BJ (cell line): ENCODE measurements around the gene UNC45B. TPM values are rescaled to one million over a fixed set of nuclear protein-coding genes. Genes with fewer than 3 reads are reported as not detected.

Experiments
- CTCF ChIA-PET: fragments of 350-600 bp; formaldehyde crosslinking; extraction: SDS; loops from one replicate; lab custom pipeline; 2021; ENCODE audit warnings: antibody characterized with exemption, inconsistent platforms; lab: Yijun Ruan, JAX
- POLR2A ChIA-PET: fragments of 300-600 bp; sonication (Branson Sonifier 250); formaldehyde crosslinking; extraction: SDS; loops from one replicate; lab custom pipeline; 2021; ENCODE audit warnings: antibody characterized with exemption; lab: Charles Lee
- DNase-seq: peaks from one replicate; pipeline ENCODE4 v3.0.0-alpha.2; 2011; ENCODE audit warnings: low read depth
- H3K27me3 ChIP-seq: 2 replicates; pipeline ENCODE4 v1.6.0; 2011; ENCODE audit warnings: low read length; ENCODE audit not compliant: control insufficient read depth, insufficient read depth
- H3K36me3 ChIP-seq: 2 replicates; pipeline ENCODE4 v1.5.1; 2011; ENCODE audit warnings: low read length; ENCODE audit not compliant: control insufficient read depth, insufficient read depth
- H3K4me3 ChIP-seq: 2 replicates; pipeline ENCODE4 v1.5.1; 2011; ENCODE audit warnings: low read depth, mild to moderate bottlenecking, control low read depth, low read length
- polyA plus RNA-seq: library from polyadenylated mRNA; depleted of rRNA; stranded (reverse); fragments of >200 nt; gene quantifications from 2 replicates; pipeline ENCODE4 v1.2.3, GENCODE V29; 2011
- TF ChIP-seq, protein P1 (sequence below): IDR thresholded peaks from 2 replicates; pipeline ENCODE4 v1.5.1; 2011; ENCODE audit warnings: low read depth, mild to moderate bottlenecking, control low read depth, inconsistent platforms, low read length, moderate library complexity; ENCODE audit not compliant: insufficient read depth

Gene UNC45B
- polyA plus RNA-seq, 1 experiment: not detected

DNA sequence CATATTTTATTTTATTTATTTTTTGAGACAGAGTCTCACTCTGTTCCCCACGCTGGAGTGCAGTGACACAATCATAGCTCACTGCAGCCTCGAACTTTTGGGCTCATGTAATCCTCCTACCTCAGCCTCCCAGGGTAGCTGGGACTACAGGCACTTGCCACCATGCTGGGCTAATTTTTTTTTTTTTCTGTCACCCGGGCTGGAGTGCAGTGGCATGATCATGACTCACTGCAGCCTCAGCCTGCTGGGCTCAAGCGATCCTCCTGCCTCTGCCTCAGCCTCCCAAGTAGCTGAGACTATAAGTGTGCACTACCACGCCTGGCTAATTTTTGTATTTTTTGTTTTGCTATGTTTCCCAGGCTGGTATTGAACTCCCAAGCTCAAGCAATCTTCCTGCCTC lies 17.1 kb downstream of the UNC45B start:
- Histone ChIP-seq H3K4me3 (no peak overlapping the region), H3K36me3 (no peaks in the 10 kb centered on the region), H3K27me3 (no peaks in the 10 kb centered on the region; the same call in none of the 2 replicates)
- TF ChIP-seq, protein P1, sequence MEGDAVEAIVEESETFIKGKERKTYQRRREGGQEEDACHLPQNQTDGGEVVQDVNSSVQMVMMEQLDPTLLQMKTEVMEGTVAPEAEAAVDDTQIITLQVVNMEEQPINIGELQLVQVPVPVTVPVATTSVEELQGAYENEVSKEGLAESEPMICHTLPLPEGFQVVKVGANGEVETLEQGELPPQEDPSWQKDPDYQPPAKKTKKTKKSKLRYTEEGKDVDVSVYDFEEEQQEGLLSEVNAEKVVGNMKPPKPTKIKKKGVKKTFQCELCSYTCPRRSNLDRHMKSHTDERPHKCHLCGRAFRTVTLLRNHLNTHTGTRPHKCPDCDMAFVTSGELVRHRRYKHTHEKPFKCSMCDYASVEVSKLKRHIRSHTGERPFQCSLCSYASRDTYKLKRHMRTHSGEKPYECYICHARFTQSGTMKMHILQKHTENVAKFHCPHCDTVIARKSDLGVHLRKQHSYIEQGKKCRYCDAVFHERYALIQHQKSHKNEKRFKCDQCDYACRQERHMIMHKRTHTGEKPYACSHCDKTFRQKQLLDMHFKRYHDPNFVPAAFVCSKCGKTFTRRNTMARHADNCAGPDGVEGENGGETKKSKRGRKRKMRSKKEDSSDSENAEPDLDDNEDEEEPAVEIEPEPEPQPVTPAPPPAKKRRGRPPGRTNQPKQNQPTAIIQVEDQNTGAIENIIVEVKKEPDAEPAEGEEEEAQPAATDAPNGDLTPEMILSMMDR: no peak
- POLR2A ChIA-PET: no interaction called here
- CTCF ChIA-PET: interaction anchor here (1.1 to 4.5 kb wide), 2 partner anchors 12 to 374 kb away, joined by 3 to 16 read pairs; partner anchors contain the start of gene SLFN12L
- DNase-seq: no peak

- no peak overlapping the region for H3K4me3 ChIP-seq
- ChIA-PET POLR2A (no interaction called here), CTCF (interaction anchor here (1.5 to 4.5 kb wide), 2 partner anchors 367 to 372 kb away, joined by 4 to 16 read pairs; partner anchors contain the start of gene SLFN12L)
- no peaks in the 10 kb centered on the region for H3K36me3 ChIP-seq
- TF ChIP-seq, protein P1: no peak
- no peaks in the 10 kb centered on the region for H3K27me3 ChIP-seq
- DNase-seq: no peak
Measured at GRCh38 chr17:35166526-35166925, 18.9 kb downstream of the UNC45B start.

GRCh38 chr17:35167046-35167445 lies 19.4 kb downstream of the UNC45B start:
- CTCF ChIA-PET: interaction anchor here (0.9 to 4.5 kb wide), 3 partner anchors 357 to 371 kb away, joined by 3 to 16 read pairs (median 4); partner anchors contain the start of gene SLFN12L
- H3K27me3 ChIP-seq: no peaks in the 10 kb centered on the region
- DNase-seq: no peak
- no peak overlapping the region for H3K4me3 ChIP-seq
- H3K36me3 ChIP-seq: no peaks in the 10 kb centered on the region
- TF ChIP-seq, protein P1: no peak
- POLR2A ChIA-PET: no interaction called here

- TF ChIP-seq, protein P1: no peak
- POLR2A ChIA-PET: no interaction called here
- CTCF ChIA-PET: interaction anchor here (0.9 to 4.5 kb wide), 3 partner anchors 357 to 371 kb away, joined by 3 to 16 read pairs (median 4); partner anchors contain the start of gene SLFN12L
- Histone ChIP-seq H3K4me3 (no peak overlapping the region), H3K27me3 (no peaks in the 10 kb centered on the region), H3K36me3 (no peaks in the 10 kb centered on the region)
- no peak for DNase-seq
Measured at GRCh38 chr17:35167666-35168065, 20.0 kb downstream of the UNC45B start.

GRCh38 chr17:35169835-35170363 lies 22.3 kb downstream of the UNC45B start:
- CTCF ChIA-PET: interaction anchor here (0.6 to 3.0 kb wide), 7 partner anchors 10 to 634 kb away, joined by 3 to 31 read pairs (median 3); partner anchors contain the start of gene SLFN12L
- POLR2A ChIA-PET: no interaction called here

More at GRCh38 chr17:35169835-35170363, 22.3 kb downstream of the UNC45B start:
- no peak for DNase-seq
- TF ChIP-seq, protein P1: no peak
- Histone ChIP-seq H3K4me3 (no peak overlapping the region), H3K36me3 (no peaks in the 10 kb centered on the region), H3K27me3 (no peaks in the 10 kb centered on the region)
